ENCODE data around the gene MAP3K14.

Gene MAP3K14

DNA sequence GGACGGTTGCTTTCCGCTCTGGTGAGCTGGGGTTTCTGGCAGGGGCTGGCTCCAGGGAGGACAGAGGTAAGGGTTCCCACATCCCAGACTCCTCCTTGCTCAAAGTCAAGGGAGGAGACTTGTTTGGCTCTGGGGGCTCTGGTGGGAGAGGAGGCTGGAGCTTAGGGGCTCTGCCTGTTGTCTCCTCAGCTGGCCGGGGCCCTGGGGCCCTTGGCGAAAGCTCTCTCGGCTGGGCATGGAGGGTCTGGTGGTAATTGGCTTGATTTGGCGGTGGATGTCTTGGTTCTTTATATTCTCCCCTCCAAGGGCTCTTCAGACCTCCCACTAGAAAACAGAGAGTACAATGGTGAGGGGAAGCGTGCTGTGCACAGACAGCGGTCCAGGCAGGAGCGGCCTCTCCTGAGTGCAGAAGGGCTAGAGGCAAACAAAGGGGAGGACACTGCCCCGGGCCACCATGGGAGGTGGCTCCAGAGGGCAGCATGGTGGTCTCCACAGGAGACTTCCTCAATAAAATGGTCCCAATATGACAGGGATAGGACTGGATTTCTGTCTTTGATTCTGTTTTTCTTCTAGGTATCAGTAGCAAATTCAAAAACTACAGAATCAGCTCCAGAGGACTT is 49.3 kb downstream of the MAP3K14 start:
- TF ChIP-seq, protein P1, sequence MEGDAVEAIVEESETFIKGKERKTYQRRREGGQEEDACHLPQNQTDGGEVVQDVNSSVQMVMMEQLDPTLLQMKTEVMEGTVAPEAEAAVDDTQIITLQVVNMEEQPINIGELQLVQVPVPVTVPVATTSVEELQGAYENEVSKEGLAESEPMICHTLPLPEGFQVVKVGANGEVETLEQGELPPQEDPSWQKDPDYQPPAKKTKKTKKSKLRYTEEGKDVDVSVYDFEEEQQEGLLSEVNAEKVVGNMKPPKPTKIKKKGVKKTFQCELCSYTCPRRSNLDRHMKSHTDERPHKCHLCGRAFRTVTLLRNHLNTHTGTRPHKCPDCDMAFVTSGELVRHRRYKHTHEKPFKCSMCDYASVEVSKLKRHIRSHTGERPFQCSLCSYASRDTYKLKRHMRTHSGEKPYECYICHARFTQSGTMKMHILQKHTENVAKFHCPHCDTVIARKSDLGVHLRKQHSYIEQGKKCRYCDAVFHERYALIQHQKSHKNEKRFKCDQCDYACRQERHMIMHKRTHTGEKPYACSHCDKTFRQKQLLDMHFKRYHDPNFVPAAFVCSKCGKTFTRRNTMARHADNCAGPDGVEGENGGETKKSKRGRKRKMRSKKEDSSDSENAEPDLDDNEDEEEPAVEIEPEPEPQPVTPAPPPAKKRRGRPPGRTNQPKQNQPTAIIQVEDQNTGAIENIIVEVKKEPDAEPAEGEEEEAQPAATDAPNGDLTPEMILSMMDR (IDR thresholded peaks at IDR 0.05; ENCODE audit: low read depth, low read length, poor library complexity, severe bottlenecking), result no peak
- no peaks in the 10 kb centered on the region for H3K27me3 ChIP-seq (ENCODE audit: control insufficient read depth, low read length)
- peaks cover 4% of the 10 kb centered on the region for H3K4me1 ChIP-seq (ENCODE audit: control insufficient read depth, low read length)
- H3F3A ChIP-seq (ENCODE audit: control insufficient read depth, insufficient read depth), result peaks cover 2% of the 10 kb centered on the region; the same call in 1 of the 2 replicates
- H3K9me3 ChIP-seq (ENCODE audit: control insufficient read depth, insufficient read depth, low read length), result no peaks in the 10 kb centered on the region
- no peak overlapping the region for H3K27ac ChIP-seq (ENCODE audit: low read depth, low read length)
- H4K20me1 ChIP-seq (ENCODE audit: control insufficient read depth, insufficient read depth, low read depth, low read length), result no peaks in the 10 kb centered on the region
- H3K79me2 ChIP-seq (ENCODE audit: control insufficient read depth, low read length), result no peaks in the 10 kb centered on the region
- H3K4me2 ChIP-seq (ENCODE audit: low read length), result no peak overlapping the region
- H3K9me2 ChIP-seq (replicated peaks; ENCODE audit: control insufficient read depth, low read length), result no peaks in the 10 kb centered on the region
- H3K4me3 ChIP-seq (ENCODE audit: low read length), result no peak overlapping the region
- H3K36me3 ChIP-seq (ENCODE audit: control insufficient read depth, low read length), result peaks cover 68% of the 10 kb centered on the region

DNA sequence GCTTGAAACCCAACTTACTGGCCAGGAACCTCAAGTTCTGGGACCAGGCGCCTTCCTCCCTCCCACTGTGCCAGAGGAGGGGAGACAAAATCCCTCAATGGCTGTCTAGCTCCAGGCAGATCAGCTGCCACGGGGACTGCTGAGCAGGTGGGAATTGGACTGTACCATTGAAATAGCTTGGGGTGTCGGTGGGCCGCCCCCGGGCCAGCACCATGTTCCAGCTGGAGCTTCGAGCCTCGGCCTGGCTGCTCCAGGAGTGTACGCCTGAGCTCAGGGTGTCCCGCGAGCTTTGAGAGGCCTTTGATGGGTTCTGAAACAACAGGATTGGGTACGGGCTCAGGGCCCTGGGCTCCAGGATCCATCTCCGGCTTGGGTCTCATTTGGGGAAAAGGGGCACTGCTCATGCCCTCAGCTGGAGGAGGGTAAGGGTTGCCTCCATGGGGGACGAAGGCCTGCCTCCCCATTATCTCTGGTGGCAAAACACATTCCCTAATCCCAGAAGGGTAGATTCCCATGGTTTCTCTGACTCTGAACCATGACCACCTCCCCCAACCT is 50.4 kb downstream of the MAP3K14 start:
- Histone ChIP-seq H3K4me3 (ENCODE audit: low read length) (no peak overlapping the region), H3K4me1 (ENCODE audit: control insufficient read depth, low read length) (peaks cover 15% of the 10 kb centered on the region), H3K9me2 (replicated peaks; ENCODE audit: control insufficient read depth, low read length) (no peaks in the 10 kb centered on the region), H4K20me1 (ENCODE audit: control insufficient read depth, insufficient read depth, low read depth, low read length) (no peaks in the 10 kb centered on the region), H3F3A (ENCODE audit: control insufficient read depth, insufficient read depth) (peaks cover 2% of the 10 kb centered on the region; the same call in 1 of the 2 replicates), H3K4me2 (ENCODE audit: low read length) (no peak overlapping the region), H3K79me2 (ENCODE audit: control insufficient read depth, low read length) (no peaks in the 10 kb centered on the region), H3K27ac (ENCODE audit: low read depth, low read length) (no peak overlapping the region), H3K27me3 (ENCODE audit: control insufficient read depth, low read length) (no peaks in the 10 kb centered on the region), H3K36me3 (ENCODE audit: control insufficient read depth, low read length) (peaks cover 69% of the 10 kb centered on the region), H3K9me3 (ENCODE audit: control insufficient read depth, insufficient read depth, low read length) (no peaks in the 10 kb centered on the region)
- TF ChIP-seq, protein P1 (IDR thresholded peaks at IDR 0.05; ENCODE audit: low read depth, low read length, poor library complexity, severe bottlenecking), result no peak
- TF ChIP-seq EZH2phosphoT487 (IDR thresholded peaks at IDR 0.05; ENCODE audit: borderline replicate concordance, low read length), result no peak

DNA sequence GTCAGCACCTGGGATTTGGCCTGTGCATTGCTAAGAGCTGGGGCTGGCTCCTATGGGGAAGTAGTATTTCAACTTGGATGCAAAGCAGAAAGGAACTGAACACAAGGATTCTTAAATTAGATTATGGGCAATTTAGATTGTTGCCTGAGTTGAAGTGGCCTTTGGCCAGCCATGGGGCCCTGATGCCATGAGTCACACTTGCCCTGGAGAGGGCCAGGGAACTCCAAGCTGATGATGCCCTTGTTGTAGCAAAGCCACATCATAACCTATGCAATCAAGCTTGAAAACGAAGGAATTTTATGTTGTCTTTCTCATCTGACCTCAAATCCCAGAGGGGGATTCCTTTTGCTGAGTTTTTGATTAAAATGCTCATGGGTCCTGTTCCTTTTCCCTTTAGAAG is 51.0 kb downstream of the MAP3K14 start:
- H3K36me3 ChIP-seq (ENCODE audit: control insufficient read depth, low read length), result peaks cover 66% of the 10 kb centered on the region
- H3K9me2 ChIP-seq (replicated peaks; ENCODE audit: control insufficient read depth, low read length), result no peaks in the 10 kb centered on the region
- H3F3A ChIP-seq (ENCODE audit: control insufficient read depth, insufficient read depth), result peaks cover 2% of the 10 kb centered on the region; the same call in 1 of the 2 replicates
- TF ChIP-seq EZH2phosphoT487 (IDR thresholded peaks at IDR 0.05; ENCODE audit: borderline replicate concordance, low read length), result no peak
- TF ChIP-seq, protein P1 (IDR thresholded peaks at IDR 0.05; ENCODE audit: low read depth, low read length, poor library complexity, severe bottlenecking), result no peak
- peaks cover 16% of the 10 kb centered on the region for H3K4me1 ChIP-seq (ENCODE audit: control insufficient read depth, low read length)
- no peak overlapping the region for H3K27ac ChIP-seq (ENCODE audit: low read depth, low read length)
- H3K9me3 ChIP-seq (ENCODE audit: control insufficient read depth, insufficient read depth, low read length), result no peaks in the 10 kb centered on the region
- H3K27me3 ChIP-seq (ENCODE audit: control insufficient read depth, low read length), result no peaks in the 10 kb centered on the region
- H4K20me1 ChIP-seq (ENCODE audit: control insufficient read depth, insufficient read depth, low read depth, low read length), result no peaks in the 10 kb centered on the region
- no peak overlapping the region for H3K4me3 ChIP-seq (ENCODE audit: low read length)
- no peaks in the 10 kb centered on the region for H3K79me2 ChIP-seq (ENCODE audit: control insufficient read depth, low read length)
- H3K4me2 ChIP-seq (ENCODE audit: low read length), result no peak overlapping the region

Data from DOHH2 (cell line).